Suppressor macrophage (primary cell): ENCODE measurements around the gene OLFML2A.
"Not testable (repeated sequence)": the region's sequence is repeated elsewhere in the genome, so short reads cannot be mapped to it uniquely, and the experiment has no call there.

Experiments
- DNase-seq, 4 experiments: peaks; one replicate each; pipeline ENCODE4 v3.0.0-alpha.2; 2020 to 2022

The OLFML2A gene

DNA sequence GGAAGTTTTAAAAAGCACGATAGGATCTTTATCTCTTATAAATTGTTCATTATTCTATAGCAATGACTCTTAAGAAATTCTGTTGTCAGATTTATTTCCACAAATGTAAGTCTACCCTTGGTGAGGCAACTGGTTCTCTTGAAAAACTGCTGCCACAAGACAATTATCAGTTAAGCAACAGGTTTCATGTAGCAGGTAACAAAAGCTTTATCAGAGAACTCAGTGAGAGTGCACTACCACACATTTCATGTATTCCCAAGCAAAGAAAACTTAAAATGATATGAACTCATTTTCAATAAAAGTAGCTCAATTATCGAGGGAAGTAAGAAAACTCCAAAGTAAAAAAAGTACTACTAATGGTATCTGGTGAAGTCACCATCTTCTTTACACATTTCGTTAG, 15.2 kb upstream of the OLFML2A start:
- DNase-seq, result no peak

DNA sequence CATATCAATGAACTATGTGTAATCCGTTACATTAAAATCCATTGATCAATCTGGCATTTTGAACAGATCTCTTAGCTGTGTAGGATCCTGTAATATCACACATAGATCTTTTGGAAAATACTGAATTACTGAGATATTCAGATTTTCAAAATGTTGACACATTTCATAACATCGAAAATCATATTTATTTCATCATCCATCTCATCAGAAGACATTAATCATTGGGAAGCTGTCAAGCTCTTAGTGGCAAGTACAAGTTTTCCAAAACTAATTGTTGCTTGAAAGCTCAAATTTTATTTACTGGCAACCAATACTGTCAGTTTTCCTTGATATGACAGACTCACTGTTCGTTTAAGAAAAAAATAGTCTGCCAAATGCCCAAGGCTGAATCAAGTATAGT, 14.3 kb upstream of the OLFML2A start:
- no peak for DNase-seq

DNA sequence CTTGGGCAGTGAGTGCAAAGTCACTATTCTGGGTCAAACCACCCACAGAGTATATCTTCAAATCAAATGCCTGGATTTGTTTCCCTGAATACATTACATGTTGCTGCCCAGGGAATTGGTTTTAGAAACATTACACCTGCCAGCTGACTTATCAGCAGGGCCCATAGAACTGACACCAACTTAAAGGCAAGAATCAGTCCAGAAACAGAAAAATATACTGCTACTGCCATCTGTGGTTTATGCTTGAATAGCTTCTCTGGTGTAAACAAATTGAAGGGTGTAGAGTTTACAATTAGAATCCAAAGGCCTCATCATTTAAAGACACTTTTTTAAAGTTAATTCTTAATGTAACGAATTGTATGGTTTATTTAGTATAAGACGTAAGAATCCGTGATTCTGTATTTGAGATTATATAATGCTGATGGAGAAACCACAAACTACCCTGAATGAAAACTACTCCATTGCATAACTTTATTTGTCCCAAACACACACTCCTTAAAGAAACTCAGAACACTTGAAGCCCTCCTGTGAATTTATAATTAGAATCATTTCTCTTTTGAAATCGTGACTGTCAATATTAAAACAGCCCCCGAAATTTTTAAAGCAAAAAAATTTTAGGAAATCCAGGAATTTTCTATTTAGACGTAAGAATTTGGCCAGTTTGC, 12.0 kb upstream of the OLFML2A start:
- DNase-seq, result peak in 3 of 4 experiments; percentile 10 to 43 (median 41)

DNA sequence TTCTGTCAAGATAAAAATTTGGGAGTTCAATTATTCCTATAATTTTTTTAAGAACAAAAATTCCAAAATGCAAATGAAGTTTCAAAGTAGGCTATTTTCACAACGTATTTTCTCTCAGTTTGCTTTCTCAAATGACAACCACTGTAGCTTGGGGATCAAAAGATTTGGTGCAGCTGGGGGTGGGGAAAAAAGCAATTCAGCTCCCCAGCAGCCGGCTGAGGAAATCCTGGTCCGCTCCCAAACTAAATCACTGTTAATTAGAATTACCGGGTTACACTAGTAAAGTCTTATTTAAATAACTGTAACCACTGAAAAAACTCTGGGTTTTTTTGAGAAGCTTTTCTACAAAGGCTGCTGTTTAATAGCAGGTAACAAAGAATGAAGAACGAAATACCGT, 11.5 kb upstream of the OLFML2A start:
- no peak for DNase-seq

DNA sequence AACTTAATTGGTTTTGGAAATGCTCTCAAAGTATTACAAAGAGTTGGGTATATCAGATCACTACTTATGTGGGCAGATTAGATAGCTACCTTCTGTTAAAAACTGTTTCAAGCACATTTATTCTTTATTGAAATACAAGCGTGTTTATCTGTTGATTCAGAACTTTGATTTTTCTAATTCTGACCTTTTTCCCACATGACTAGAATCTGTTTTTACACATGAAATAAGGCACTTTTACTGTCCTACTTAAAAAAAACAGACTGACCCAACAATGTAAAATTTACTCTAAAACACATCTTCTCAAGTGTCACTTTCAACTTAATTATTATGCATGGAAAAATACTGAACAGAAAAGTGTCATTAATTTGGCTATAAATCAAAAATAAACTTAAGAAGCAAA, 10.6 kb upstream of the OLFML2A start:
- no peak for DNase-seq

DNA sequence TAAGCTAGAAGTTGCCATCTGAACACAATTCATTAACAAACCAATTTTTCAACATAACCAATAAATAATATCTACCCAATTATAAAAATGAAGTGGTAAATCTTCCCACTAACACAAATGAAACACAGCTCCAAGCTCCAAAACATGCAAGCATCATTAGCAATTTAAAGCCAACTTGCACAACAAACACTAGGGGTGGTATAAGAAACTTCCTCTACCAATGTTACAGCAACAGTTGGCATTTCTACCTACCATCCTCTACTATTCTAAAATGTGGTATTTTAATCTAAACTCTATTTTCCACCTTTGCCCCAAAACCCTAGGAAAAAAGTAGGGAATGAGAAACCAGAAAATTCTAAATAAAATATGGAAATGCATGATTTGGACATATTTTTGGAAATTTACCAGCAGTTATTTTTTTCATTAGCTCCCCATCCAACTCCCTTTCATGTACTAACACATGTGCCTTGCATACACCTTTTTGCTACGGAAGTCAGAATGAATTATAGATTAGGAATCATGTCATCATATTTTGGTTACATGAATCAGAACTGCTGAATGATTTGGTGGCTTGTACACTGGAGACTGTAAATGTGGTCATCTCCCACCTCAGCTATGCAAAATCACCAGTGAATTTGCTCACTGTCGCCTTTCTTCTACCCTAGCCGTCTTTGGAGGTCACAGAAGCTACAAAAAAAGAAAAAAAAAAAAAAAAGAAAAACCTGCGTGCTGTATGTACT, 9.9 kb upstream of the OLFML2A start:
- DNase-seq, result peak in 2 of 4 experiments; percentile 43 to 47

DNA sequence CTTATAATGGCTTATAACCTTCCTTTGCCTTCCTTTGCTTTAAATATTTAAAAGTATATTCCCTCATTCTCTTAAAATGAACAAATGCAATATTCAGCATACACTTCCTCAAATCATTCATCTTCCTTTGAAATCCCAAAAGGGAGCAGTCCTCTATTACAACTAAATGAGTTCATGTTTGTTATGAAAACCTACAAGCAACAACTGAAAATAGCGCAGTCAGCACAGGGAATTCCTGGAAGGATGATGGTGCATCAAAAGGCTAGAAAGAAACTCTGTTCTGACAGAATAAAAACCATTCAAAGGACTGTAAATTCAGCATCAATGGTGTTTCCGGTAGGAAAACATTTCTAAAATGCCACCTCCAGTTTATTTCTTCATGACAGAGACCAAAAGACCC, 9.1 kb upstream of the OLFML2A start:
- no peak for DNase-seq

DNA sequence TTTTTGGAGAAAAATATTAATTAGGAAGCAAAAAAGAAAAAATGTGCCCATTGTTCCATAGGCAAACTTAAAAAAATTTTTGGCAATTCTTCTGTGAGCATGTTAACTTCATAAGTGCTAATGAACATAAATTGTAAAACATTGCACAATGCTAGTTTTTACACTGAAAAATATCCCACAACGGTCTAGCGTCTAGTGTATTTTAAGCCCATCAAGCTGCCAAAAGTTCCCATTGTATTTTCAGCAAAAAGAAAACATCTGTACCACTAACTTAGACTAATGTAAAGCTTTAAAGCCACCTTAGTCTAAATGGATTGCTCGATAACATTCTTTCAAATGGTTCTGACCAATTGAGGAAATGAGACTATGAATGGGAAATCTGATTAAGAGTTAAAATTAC, 8.6 kb upstream of the OLFML2A start:
- DNase-seq, result no peak

DNA sequence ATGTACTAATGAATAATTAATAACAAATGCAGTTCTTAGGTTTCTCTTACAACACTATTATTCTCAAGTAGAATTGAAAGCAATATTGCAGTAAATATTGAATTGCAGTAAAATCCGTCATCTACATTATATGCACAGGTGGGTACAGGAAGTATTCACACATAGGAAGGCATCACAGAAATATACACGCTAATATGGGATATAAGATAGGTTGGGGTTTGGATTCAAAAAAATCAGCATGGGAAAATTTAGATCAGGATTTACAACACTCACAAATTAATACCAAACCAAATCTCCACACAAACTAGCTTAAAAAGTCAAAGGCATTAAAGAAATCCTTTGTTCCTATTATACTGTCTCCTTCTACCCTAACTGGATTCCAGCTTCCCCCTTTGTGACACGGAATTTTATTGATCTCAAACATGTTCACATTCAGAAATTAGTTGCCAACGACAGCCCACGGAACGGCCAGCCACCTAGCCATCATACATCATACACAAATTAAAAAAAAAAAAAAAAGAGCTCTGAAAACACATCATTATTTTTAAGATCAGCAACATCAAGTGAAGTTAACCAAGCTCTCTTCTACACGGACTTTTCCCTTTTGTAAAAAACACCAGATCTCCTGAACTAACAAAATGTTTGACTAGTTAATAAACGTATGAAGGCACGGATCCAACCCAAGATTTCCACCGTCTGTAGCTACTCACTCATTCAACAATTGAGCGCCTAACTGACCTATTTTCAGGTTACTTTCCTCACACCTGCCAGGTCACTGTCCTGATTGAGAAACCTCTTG, 8.0 kb upstream of the OLFML2A start:
- no peak for DNase-seq

DNA sequence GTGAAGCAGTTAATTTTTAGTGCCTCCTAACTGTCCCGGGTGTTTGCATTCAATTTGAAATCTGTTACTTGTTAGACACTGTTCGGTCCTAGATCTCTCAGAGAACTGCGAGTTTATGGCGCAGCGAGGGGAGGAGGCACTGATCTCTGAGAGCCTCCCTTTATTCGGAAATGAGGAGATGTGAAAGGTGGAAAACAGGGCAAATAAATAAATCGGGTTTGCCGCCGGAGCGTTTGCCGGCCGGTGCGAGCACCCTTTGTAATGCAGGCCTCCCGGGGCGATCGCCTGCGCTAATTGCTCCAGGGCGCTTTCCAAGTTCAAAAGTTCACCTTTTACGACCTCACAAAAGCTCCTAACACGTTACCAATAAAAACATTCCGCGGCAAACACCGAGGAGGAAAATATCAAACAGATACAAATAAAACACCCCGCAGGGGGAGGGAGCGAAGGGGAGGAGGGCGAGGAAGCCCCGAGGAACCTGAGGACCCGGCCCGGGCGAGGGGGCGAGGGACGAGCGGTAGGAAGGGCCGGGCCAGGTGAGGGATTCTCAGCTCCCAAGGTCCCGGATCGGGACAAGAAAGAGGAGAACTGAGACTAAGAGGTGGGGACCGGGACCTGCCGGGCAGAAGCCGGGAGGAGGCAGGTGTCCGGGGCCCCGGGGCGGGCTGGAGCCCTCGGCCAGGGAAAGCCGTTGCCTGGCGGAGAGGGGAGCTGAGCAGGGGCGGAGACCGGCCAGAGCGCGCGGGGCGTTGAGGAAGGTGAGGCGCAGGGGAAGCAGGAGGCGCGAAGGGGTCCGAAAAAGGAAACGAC, 7.2 kb upstream of the OLFML2A start:
- peak in 1 of 4 experiments; percentile 44 for DNase-seq

DNA sequence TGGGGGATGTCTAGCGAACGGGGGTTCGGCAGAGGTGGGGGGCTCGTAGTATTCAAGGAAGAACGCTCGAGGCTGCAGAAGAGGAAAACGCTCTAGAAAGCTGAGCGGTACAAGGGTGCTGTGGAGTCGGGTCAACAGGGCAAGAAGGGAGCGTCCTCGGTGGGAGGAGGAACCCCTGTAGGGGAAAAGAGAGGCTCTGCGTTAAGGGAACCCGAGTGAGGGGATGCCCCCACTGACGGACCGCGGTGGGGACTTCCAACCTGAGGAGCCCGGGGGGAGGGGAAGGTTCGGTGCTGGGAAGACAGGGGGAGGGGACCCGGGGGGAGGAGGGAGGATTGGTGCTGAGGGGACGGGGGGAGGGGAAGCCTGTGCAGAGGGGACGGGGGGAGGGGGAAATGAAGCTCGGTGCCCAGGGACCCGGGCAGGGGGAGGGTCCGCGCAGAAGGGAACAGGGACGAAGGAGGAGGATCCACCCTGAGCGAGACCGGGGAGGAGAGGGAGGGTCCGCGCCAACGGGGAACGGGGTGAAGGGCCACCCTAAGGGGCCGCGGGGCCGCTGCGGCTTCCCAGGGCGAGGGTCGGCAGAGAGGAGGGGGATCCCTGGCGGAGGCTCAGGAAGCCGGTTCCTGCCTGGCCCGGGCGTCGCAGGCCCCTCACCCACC, 6.4 kb upstream of the OLFML2A start:
- peak in 2 of 4 experiments; percentile 26 to 40 for DNase-seq

DNA sequence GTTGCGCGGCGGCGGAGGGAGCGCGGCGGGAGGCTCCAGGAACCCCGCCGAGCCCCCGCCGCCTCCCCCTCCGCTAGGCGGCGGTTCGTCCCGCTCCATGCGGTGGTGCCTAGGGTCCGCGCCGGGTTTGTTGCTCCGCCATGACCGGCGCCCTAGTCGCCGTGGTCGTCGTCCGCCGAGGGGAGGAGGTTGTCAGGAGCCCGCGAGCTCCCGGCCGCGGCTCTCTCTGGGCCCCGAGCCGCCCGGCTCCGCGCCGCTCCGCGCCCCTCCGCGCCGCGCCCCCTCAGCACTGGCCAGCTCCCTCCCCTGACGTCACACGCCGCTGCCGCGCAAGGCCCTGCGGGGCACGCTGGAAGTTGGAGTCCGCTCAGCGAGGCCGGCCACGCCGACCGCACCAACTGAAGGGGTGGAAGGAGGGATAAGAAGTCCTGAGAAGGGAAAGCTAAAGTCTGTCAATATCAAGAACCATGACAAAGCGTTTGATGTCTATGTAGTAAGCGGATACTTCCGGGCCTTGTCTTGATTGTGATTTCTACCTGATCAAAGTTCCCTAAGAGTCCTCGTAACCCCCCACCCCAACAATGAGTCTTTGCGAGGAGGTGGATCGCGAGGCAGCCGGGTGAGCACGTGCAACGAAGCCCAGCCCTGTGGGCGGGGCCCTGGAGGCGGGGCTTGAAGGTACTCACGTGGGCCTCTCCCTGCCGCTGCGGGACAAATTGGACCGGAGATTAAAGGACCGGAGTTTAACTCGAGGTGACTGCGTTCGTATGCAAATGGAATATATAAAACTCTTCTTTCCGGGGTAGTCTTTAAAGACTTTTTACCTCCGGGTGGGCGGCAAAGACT, 5.7 kb upstream of the OLFML2A start, which contains the start of gene NR6A1:
TSS of gene NR6A1 (minus strand) at position 291 of the 846 bp plus-strand sequence.
- DNase-seq, result peak; percentile 99

DNA sequence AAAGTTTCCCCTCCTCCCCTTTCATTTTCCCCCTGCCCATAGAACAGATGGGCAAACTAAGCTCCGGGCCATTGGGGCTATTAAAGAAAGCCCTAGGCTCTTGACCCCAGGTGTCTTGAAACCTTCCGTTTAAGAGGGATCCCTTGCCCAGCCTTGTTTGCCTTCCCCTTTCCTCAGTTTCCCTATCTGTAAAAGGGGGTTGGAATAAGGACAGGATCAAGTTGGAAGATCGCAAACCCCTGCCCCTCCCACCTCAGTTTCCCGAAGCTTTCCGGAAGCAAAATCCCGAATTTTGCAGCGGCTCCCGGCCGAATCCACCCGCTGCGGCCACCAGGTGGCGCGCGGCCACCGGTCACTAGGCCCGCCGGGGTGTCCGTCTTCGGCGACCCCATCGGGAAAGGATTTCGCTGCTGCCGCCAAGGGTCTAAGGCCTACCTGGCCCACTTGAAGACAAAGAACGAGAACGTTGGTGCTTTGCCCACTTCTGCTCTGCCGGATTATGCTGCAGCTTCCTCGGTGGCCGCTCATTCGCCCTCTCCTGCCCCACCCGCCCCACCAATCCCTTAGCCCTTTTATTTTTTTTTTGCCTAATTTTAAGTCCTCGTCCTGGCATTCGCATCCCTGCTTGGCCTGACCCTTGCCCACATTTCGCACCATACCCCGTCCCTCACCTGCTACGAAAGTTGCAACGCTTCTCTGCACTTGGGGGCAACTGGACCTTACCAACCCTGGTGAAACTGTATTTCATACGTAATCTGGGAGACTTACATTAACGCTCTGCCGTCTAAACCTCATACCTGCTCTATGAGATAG, 4.9 kb upstream of the OLFML2A start:
- peak; percentile 71 to 88 (median 79) for DNase-seq

DNA sequence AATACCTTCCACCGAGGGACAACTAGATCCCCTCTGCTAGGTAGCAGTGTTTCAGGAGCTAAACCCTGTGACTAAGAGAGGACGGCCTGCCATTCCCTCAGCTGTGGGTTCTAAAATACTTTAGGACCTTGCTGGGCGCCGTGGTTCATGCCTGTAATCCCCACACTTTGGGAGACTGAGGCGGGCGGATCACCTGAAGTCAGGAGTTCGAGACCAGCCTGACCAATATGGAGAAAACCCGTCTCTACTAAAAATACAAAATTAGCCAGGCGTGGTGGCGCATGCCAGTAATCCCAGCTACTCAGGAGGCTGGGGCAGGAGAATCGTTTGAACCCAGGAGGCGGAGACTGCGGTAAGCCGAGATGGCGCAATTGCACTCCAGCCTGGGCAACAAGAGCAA, 4.1 kb upstream of the OLFML2A start:
- DNase-seq, result not testable (repeated sequence)

DNA sequence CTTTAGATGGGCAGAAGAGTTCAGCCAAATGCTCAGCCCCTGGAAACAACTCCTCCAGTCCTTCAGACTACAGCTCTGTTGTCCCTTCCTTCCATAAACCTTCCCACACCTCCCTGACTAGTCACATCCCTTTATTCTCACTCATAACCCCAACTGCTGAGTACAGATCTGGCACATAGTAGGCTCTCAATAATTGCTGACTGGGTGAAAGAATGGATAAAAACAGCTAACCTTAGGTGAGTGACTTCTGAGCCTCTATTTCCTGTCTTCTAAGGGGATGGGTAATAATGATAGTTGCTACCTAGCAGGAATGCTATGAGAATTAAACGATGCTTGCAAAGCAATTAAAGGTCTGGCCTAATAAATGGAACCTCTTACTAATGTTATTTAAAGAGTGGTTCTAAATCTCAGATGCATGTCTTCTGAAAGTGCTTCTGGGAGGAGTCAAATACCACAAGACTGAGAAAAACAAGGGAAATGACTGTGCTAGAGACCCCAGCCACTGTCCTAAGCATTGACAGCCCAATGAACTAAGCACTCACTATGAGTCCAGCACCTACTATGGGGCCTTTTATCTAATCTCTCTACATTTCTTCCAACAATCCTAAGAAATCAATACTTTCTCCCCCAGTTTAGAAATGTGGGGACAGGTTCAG, 3.3 kb upstream of the OLFML2A start:
- no peak for DNase-seq

DNA sequence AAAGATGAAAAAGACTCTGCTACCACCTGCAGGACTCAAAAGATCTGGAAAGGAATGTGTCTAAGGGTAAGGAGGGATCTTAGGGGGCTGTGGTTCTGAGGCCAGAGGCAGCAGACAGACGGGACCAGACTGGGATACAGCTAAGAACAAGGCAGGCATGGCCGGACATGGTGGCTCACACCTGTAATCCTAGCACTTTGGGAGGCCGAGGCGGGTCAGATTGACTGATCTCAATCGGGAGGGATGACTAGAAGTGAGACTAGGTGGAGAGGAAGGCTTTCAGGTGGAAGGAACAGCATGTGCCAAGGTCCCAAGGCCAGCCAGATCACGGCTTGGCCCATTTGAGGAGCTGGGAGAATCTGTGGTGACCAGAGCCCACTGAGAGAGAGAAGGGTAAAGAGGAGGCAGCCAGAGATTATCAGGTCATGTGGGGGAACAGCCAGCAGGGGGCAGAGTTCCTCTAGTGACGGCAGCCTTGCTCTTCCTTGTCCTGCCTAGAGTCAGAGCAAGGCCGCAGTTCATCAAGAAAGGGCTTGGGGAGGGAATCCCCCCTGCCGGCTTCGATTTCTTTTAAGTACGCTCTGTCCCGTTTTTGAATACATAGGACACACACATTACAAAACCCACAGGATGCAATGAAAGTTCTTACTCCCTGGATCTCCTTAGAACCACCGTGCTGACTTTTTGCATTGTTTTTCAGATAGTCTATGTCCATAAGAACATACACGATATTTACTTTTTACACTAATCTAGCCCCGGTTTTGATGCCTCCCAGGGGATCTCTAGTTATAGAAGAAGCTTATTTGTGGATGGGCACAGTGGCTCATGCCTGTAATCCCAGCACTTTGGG, 2.6 kb upstream of the OLFML2A start:
- peak; percentile 85 to 92 (median 90) for DNase-seq

DNA sequence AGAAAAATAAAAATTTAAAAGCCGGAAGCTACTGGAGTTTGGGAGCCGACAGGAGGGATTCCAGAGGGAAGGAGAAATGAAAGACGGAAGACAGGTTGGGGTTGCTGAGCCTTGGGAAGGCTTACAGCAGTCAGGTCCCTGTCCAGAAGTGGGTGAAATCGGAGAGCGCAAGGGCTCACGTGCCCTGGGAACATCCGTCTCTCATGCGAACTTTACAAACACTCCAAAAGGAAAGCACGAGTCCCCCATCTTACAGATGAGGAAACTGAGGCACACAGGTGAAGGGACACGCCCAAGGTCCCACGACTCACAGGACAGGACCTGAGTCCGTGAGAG, 347 bp upstream of the OLFML2A start:
- no peak for DNase-seq

DNA sequence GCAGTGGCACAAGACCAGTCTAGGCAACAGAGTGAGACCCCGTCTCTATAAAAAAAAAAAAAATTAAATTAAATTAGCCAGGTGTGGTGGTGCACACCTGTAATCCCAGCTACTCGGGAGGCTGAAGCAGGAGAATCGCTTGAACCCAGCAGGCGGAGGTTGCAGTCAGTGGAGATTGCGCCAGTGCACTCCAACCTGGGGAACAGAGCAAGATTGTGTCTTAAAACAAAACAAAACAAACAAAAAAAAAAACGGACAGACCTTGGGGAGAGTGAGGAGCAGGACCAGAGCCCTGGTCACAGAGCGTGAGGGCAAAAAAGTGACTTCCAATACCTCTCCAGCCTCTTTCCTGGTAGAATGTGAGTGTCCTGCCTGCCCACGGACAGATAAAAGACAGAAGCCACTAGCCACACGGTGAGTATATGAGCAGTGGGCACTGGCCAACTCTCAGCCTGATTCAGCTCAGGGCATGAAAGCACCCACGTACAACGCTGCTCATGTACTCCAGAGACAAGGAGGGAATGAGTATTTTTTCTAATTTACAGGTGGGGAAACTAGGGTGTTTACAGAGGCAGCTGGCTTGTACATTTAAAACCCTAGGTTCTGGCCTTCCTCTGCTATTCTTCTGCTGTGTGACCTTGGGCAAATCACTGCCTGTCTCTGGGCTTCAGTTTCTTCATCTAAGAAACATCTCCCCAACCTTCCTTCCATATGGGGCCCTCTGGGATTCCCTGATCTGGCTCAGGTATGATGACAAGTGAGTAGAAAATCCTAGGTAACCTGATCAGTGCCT, 1.8 kb downstream of the OLFML2A start:
- no peak for DNase-seq
